Panc1 (cell line): ENCODE data around the gene RUNX1. TPM values are rescaled to one million over a fixed set of nuclear protein-coding genes. Genes with fewer than 3 reads are reported as not detected.

Source experiments
- ATAC-seq: fragments of 200-7000 bp; cut with Tn5 transposase; 2 replicates; pipeline ENCODE4 v1.9.1; 2020; ENCODE audit warnings: mild to moderate bottlenecking, moderate library complexity
- BruUV-seq: library from RNA; stranded (reverse); fragments of 400-500 nt; replicated peaks from 2 replicates; lab custom pipeline; 2021; lab: Mats Ljungman, UMichigan
- CTCF ChIA-PET: fragments of 300-600 bp; sonication (Branson Sonifier 250); formaldehyde crosslinking; loops from one replicate; lab custom pipeline; 2022; ENCODE audit warnings: antibody characterized with exemption; lab: Charles Lee
- POLR2A ChIA-PET: fragments of 300-600 bp; sonication (Branson Sonifier 250); formaldehyde crosslinking; loops from one replicate; lab custom pipeline; 2022; ENCODE audit warnings: antibody characterized with exemption; lab: Charles Lee
- DNase-seq: peaks from one replicate; pipeline ENCODE4 v3.0.0-alpha.2; 2010; ENCODE audit warnings: low read depth, low spot score
- H3K27ac ChIP-seq: 2 replicates; pipeline ENCODE4 v1.5.1; 2011; ENCODE audit warnings: mild to moderate bottlenecking, low read length, inconsistent platforms
- H3K27me3 ChIP-seq: fragments of 200-500 bp; sonication (Bioruptor generic); 2 replicates; pipeline ENCODE4 v1.6.0; 2014; ENCODE audit warnings: low read length, inconsistent platforms; ENCODE audit not compliant: control insufficient read depth, insufficient read depth
- H3K36me3 ChIP-seq: fragments of 200-500 bp; sonication (Bioruptor generic); 2 replicates; pipeline ENCODE4 v1.5.1; 2014; ENCODE audit warnings: inconsistent platforms, mild to moderate bottlenecking, low read length, moderate library complexity; ENCODE audit not compliant: control insufficient read depth, insufficient read depth
- H3K4me1 ChIP-seq: 2 replicates; pipeline ENCODE4 v1.5.1; 2011; ENCODE audit warnings: inconsistent platforms, mild to moderate bottlenecking, low read length, moderate library complexity; ENCODE audit not compliant: control insufficient read depth, insufficient read depth
- H3K4me3 ChIP-seq, 2 experiments: 2 replicates each; pipeline ENCODE4 v1.5.1; 2011 to 2012; ENCODE audit warnings: low read depth in 2 of 2, low read length in 2 of 2, mild to moderate bottlenecking in 2 of 2, inconsistent platforms in 1 of 2, moderate library complexity in 1 of 2
- H3K9me3 ChIP-seq: fragments of 200-500 bp; sonication (Bioruptor generic); 2 replicates; pipeline ENCODE4 v1.5.1; 2014; ENCODE audit warnings: low read depth, mild to moderate bottlenecking, inconsistent platforms, low read length, moderate library complexity; ENCODE audit not compliant: control insufficient read depth, insufficient read depth
- CTCF ChIP-seq: fragments of 450-650 bp; IDR thresholded peaks from 2 replicates; pipeline ENCODE4 v1.5.1; 2017; ENCODE audit warnings: mild to moderate bottlenecking
- POLR2AphosphoS5 ChIP-seq: IDR thresholded peaks from 2 replicates; pipeline ENCODE4 v1.6.1; 2012; ENCODE audit warnings: mild to moderate bottlenecking, low read depth, low read length, moderate library complexity
- REST ChIP-seq, 2 experiments: IDR thresholded peaks; 2 replicates each; pipeline ENCODE4 v1.6.1; 2011 to 2012; ENCODE audit warnings: low read depth in 2 of 2, control low read depth in 1 of 2, low read length in 1 of 2, mild to moderate bottlenecking in 1 of 2, moderate library complexity in 1 of 2; ENCODE audit not compliant: insufficient read depth in 1 of 2
- SIN3A ChIP-seq: IDR thresholded peaks from 2 replicates; pipeline ENCODE4 v1.6.1; 2012; ENCODE audit warnings: low read depth, mild to moderate bottlenecking, low read length, moderate library complexity, borderline replicate concordance; ENCODE audit not compliant: insufficient read depth
- TCF7L2 ChIP-seq: IDR thresholded peaks from 2 replicates; pipeline ENCODE4 v1.6.1; 2011; ENCODE audit warnings: mild to moderate bottlenecking, low read depth, low read length, inconsistent platforms
- in situ Hi-C: cut with HindIII; loops from 2 replicates; pipeline ENCODE4 v1.10.0; 2016; ENCODE audit warnings: low sequenced_read_pairs, low pct_unique_long_range_greater_than_20kb
- intact Hi-C: fragments of 100-400 bp; cut with micrococcal nuclease; formaldehyde crosslinking; loops from one replicate; pipeline ENCODE4 v1.10.0; 2022; ENCODE audit not compliant: unreplicated experiment
- total RNA-seq: library from RNA; stranded (reverse); gene quantifications from one replicate; pipeline ENCODE4 v1.2.1, GENCODE V29; 2021; ENCODE audit not compliant: unreplicated experiment

Gene RUNX1
- total RNA-seq, 1 experiment from 2014 or later = 22.4 TPM

- no peak overlapping the region for H3K27ac ChIP-seq
- no peaks in the 10 kb centered on the region for H3K27me3 ChIP-seq
- no peaks in the 10 kb centered on the region for H3K9me3 ChIP-seq
- ATAC-seq (no peak), DNase-seq (no peak)
- no peak overlapping the region for H3K4me3 ChIP-seq
- TF ChIP-seq POLR2AphosphoS5 (no peak), CTCF (no peak), TCF7L2 (no peak), SIN3A (no peak), REST (IDR thresholded peaks at IDR 0.05; ENCODE audit: insufficient read depth in 1 of 2, low read depth in 2 of 2, low read length in 1 of 2) (no peak)
- no peaks in the 10 kb centered on the region for H3K4me1 ChIP-seq
- in situ Hi-C loops = no loop called here
- ChIA-PET POLR2A (no interaction called here), CTCF (no interaction called here)
- intact Hi-C loops = no loop called here
- no TSS peak for BruUV-seq
- H3K36me3 ChIP-seq = no peaks in the 10 kb centered on the region
These were observed 10.6 kb upstream of the RUNX1 start for GRCh38 chr21:35059742-35060141.

GRCh38 chr21:35058058-35058457, 9.0 kb upstream of the RUNX1 start:
- ATAC-seq = no peak
- DNase-seq = no peak
- POLR2A ChIA-PET = interaction anchor here (0.5 kb wide), 1 partner anchor 54 kb away, joined by 3 read pairs; no protein-coding TSS in a partner anchor
- TF ChIP-seq REST (IDR thresholded peaks at IDR 0.05; ENCODE audit: insufficient read depth in 1 of 2, low read depth in 2 of 2, low read length in 1 of 2) = no peak
- BruUV-seq = no TSS peak
- Histone ChIP-seq H3K9me3 (no peaks in the 10 kb centered on the region), H3K4me1 (no peaks in the 10 kb centered on the region), H3K36me3 (no peaks in the 10 kb centered on the region), H3K4me3 (no peak overlapping the region), H3K27ac (no peak overlapping the region), H3K27me3 (no peaks in the 10 kb centered on the region)
- CTCF ChIA-PET = no interaction called here
- intact Hi-C loops (no loop called here), in situ Hi-C loops (no loop called here)
